A549 (cell line): ENCODE results near the gene LGI2.

Source experiments
- JUN ChIP-seq, 2 experiments: fragments of >200 bp; sonication (Bioruptor Twin); formaldehyde crosslinking; IDR thresholded peaks; 2 replicates in 1 of 2; 3 replicates in 1 of 2; pipeline ENCODE4 v1.6.1; 2016 to 2017
- ZSCAN20 ChIP-seq: fragments of 250-450 bp; sonication (Bioruptor Pico); IDR thresholded peaks from 2 replicates; pipeline ENCODE4 v1.8.0; 2022; ENCODE audit warnings: mild to moderate bottlenecking, moderate library complexity

DNA sequence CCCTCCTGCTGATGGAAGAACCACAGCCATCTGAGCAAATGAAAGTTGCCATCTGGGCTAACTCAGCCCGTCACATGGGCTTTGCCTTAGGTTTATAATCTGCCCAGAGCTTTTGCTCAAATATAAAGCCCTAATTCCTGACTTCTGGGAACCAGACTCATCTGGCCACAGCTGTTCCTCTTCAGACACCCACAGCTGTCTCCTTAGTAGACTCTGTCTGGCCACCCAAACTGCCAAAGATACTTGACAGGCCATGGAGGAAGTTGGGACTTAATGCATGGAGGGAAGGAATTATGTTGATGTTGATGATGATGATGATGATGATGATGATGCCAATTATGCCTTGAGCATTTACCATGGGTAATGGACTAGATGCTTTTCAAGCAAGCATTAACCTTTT is 8.0 kb downstream of the LGI2 start:
- TF ChIP-seq ZSCAN20 (CRISPR knock-in tag) (no peak), JUN (IDR thresholded peaks at IDR 0.05) (no peak)
